ENCODE measurements around the gene COL27A1.

COL27A1 gene

GRCh38 chr9:114149181-114149580, 6.2 kb upstream of the COL27A1 start:
- no peak for DNase-seq (ENCODE audit: low read depth in 3 of 3)

- DNase-seq (ENCODE audit: low read depth in 3 of 3), result no peak
Measured at GRCh38 chr9:114149765-114150340, 5.5 kb upstream of the COL27A1 start.

- DNase-seq (ENCODE audit: low read depth in 3 of 3), result no peak
Measured at GRCh38 chr9:114150608-114151007, 4.7 kb upstream of the COL27A1 start.

- no peak for DNase-seq (ENCODE audit: low read depth in 3 of 3)
Measured at GRCh38 chr9:114151426-114151956, 3.8 kb upstream of the COL27A1 start.

GRCh38 chr9:114153761-114154599, 1.4 kb upstream of the COL27A1 start:
- DNase-seq (ENCODE audit: low read depth in 3 of 3), result no peak

- no peak for DNase-seq (ENCODE audit: low read depth in 3 of 3)
Measured at GRCh38 chr9:114154600-114155102, 686 bp upstream of the COL27A1 start.

GRCh38 chr9:114155995-114156656, 789 bp downstream of the COL27A1 start:
- peak in 1 of 3 experiments; percentile 33 for DNase-seq (ENCODE audit: low read depth in 3 of 3)

- peak in 1 of 3 experiments; percentile 22 for DNase-seq (ENCODE audit: low read depth in 3 of 3)
Measured at GRCh38 chr9:114156657-114157421, 1.5 kb downstream of the COL27A1 start.

- DNase-seq (ENCODE audit: low read depth in 3 of 3), result no peak
Measured at GRCh38 chr9:114157516-114158176, 2.3 kb downstream of the COL27A1 start.

- DNase-seq (ENCODE audit: low read depth in 3 of 3), result no peak
Measured at GRCh38 chr9:114158482-114159130, 3.3 kb downstream of the COL27A1 start.

GRCh38 chr9:114159691-114160090, 4.4 kb downstream of the COL27A1 start:
- DNase-seq (ENCODE audit: low read depth in 3 of 3), result no peak

- no peak for DNase-seq (ENCODE audit: low read depth in 3 of 3)
Measured at GRCh38 chr9:114161513-114161912, 6.2 kb downstream of the COL27A1 start.

GRCh38 chr9:114163517-114163951, 8.2 kb downstream of the COL27A1 start:
- no peak for DNase-seq (ENCODE audit: low read depth in 3 of 3)

GRCh38 chr9:114164191-114164794, 9.0 kb downstream of the COL27A1 start:
- DNase-seq (ENCODE audit: low read depth in 3 of 3), result no peak

- no peak for DNase-seq (ENCODE audit: low read depth in 3 of 3)
Measured at GRCh38 chr9:114165407-114166102, 10.2 kb downstream of the COL27A1 start.

GRCh38 chr9:114166103-114166470, 10.8 kb downstream of the COL27A1 start:
- DNase-seq (ENCODE audit: low read depth in 3 of 3), result no peak

GRCh38 chr9:114166614-114167572, 11.6 kb downstream of the COL27A1 start:
- DNase-seq (ENCODE audit: low read depth in 3 of 3), result no peak

GRCh38 chr9:114167591-114168091, 12.3 kb downstream of the COL27A1 start:
- no peak for DNase-seq (ENCODE audit: low read depth in 3 of 3)
